Esophagus muscularis mucosa (tissue), 4 donors: ENCODE measurements around the gene ZBTB7B. TPM values are rescaled to one million over a fixed set of nuclear protein-coding genes. Genes with fewer than 3 reads are reported as not detected.

Experiments
- DNase-seq: peaks from one replicate; pipeline ENCODE4 v3.0.0-alpha.2; 2017; ENCODE audit errors: extremely low spot score
- H3K27ac ChIP-seq, 4 donors: fragments of 200-600 bp; sonication (generic); replicated peaks in 1 of 4; 1 replicate in 3 of 4; 2 replicates in 1 of 4; pipeline ENCODE4 v1.5.1; 2016 to 2019; ENCODE audit warnings: mild to moderate bottlenecking in 1 of 4
- H3K27me3 ChIP-seq, 4 donors: fragments of 200-600 bp; sonication (generic); one replicate each; pipeline versions ENCODE4 v1.5.1 to v1.6.0; 2016 to 2019
- H3K36me3 ChIP-seq, 4 donors: fragments of 200-600 bp; sonication (generic); one replicate each; pipeline ENCODE4 v1.5.1; 2016 to 2019
- H3K4me1 ChIP-seq, 4 donors: fragments of 200-600 bp; sonication (generic); one replicate each; pipeline ENCODE4 v1.5.1; 2016 to 2019
- H3K4me3 ChIP-seq, 4 donors: fragments of 200-600 bp; sonication (generic); 1 replicate in 2 of 4; 2 replicates in 2 of 4; pipeline ENCODE4 v1.5.1; 2016 to 2019; ENCODE audit warnings: mild to moderate bottlenecking in 4 of 4, moderate library complexity in 1 of 4
- H3K9me3 ChIP-seq, 4 donors: fragments of 200-600 bp; sonication (generic); 1 replicate in 3 of 4; 2 replicates in 1 of 4; pipeline ENCODE4 v1.5.1; 2016 to 2019
- EP300 ChIP-seq: sonication (generic); formaldehyde crosslinking; IDR thresholded peaks from one replicate; pipeline ENCODE4 v1.6.1; 2017; ENCODE audit warnings: antibody characterized with exemption
- POLR2A ChIP-seq: fragments of 450-650 bp; IDR thresholded peaks from one replicate; pipeline ENCODE4 v1.6.1; 2017; ENCODE audit warnings: antibody characterized with exemption, moderate library complexity, mild to moderate bottlenecking, low read depth
- POLR2AphosphoS5 ChIP-seq, 2 donors: sonication (generic); formaldehyde crosslinking; IDR thresholded peaks; one replicate each; pipeline ENCODE4 v1.6.1; 2017; ENCODE audit warnings: antibody characterized with exemption in 2 of 2
- WGBS: methylation state at CpG from one replicate; pipeline ENCODE4 v1.1.5; 2018; 5-methylcytosine and 5-hydroxymethylcytosine counted together
- intact Hi-C: fragments of 100-400 bp; cut with DNase I; formaldehyde crosslinking; loops from one replicate; pipeline ENCODE4 v1.15.1; 2023
- total RNA-seq, 4 donors: library from RNA; depleted of rRNA; stranded (reverse); fragments of >200 nt; gene quantifications; one replicate each; pipeline versions ENCODE4 v1.1.0 to v1.2.1, GENCODE V29; 2016
- TF ChIP-seq, protein P1 (sequence below), 3 experiments: fragments of 200-600 bp in 2 of 3; fragments of 450-650 bp in 1 of 3; sonication (generic) in 2 of 3; IDR thresholded peaks; one replicate each; pipeline ENCODE4 v1.5.1; 2017 to 2019; ENCODE audit warnings: antibody characterized with exemption in 3 of 3, mild to moderate bottlenecking in 2 of 3, moderate library complexity in 1 of 3

ZBTB7B gene
- total RNA-seq, 4 donors from 2014 or later = 50.0 to 68.9 (median 55.8) TPM

DNA sequence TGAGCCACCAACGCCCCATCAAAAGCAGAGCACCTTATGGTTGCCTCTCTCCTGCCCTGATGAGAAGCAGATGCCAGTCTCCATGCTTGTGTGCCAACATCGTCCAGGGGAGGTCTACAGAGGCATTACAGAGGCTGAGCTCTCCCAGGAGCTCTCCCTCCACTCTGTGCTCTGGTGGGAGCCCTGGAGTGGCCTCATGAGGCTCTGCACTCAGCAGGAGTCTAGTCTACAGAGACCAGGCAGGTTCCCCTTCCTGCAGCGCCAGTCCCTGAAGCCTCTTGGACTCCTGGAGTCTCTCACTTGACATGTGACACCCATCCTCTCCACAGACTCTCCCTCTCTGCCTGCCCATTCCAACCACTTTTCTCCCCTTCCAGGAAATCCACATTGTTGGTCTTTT, 34.4 kb downstream of the ZBTB7B start:
- H3K4me3 ChIP-seq = no peak overlapping the region
- no peak overlapping the region for H3K27ac ChIP-seq
- H3K9me3 ChIP-seq = no peaks in the 10 kb centered on the region
- intact Hi-C loops = no loop called here
- no peaks in the 10 kb centered on the region for H3K36me3 ChIP-seq
- H3K4me1 ChIP-seq = peaks cover 4 to 13% (median 11%) of the 10 kb centered on the region in 4 donors
- no peak for DNase-seq
- H3K27me3 ChIP-seq = no peaks in the 10 kb centered on the region
- TF ChIP-seq POLR2A = no peak
- TF ChIP-seq POLR2AphosphoS5 (IDR thresholded peaks at IDR 0.05) = no peak
- no peak for TF ChIP-seq EP300
- TF ChIP-seq, protein P1, sequence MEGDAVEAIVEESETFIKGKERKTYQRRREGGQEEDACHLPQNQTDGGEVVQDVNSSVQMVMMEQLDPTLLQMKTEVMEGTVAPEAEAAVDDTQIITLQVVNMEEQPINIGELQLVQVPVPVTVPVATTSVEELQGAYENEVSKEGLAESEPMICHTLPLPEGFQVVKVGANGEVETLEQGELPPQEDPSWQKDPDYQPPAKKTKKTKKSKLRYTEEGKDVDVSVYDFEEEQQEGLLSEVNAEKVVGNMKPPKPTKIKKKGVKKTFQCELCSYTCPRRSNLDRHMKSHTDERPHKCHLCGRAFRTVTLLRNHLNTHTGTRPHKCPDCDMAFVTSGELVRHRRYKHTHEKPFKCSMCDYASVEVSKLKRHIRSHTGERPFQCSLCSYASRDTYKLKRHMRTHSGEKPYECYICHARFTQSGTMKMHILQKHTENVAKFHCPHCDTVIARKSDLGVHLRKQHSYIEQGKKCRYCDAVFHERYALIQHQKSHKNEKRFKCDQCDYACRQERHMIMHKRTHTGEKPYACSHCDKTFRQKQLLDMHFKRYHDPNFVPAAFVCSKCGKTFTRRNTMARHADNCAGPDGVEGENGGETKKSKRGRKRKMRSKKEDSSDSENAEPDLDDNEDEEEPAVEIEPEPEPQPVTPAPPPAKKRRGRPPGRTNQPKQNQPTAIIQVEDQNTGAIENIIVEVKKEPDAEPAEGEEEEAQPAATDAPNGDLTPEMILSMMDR (IDR thresholded peaks at IDR 0.05) = no peak
- WGBS = 89% methylated on average over 1 of the region's 3 CpGs

DNA sequence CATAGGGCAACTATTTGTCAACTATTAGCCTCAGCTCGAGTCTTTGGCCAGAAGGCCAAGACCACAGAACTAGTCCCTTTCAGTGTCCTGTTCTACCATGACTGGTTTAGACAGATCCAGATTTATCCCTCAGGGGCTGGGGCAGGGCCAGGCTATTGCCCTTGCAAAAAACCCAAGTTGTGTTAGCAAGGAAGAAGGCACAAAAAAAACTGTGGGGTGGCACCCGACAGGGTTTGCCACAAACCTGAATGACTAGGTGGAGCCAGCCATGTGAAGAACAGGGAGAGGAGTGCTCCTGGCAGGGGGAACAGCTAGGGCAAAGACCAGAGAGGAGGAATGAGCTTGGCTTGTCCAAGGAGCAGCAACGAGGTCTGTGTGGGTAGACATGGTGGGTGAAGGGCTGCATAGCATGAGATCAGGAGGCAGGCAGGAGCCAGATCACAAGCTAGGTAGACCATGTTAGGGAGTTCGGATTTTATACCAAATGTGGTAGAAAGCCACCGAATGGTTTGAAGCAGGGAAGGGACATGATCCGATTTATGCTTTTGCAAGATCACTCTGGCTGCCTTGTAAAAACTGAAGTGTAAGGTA, 35.3 kb downstream of the ZBTB7B start:
- Histone ChIP-seq H3K36me3 (no peaks in the 10 kb centered on the region), H3K4me3 (no peak overlapping the region), H3K9me3 (no peaks in the 10 kb centered on the region), H3K4me1 (peaks cover 4 to 13% (median 11%) of the 10 kb centered on the region in 4 donors), H3K27ac (no peak overlapping the region), H3K27me3 (no peaks in the 10 kb centered on the region)
- intact Hi-C loops = no loop called here
- DNase-seq = no peak
- WGBS = 90% methylated on average over 6 of the region's 6 CpGs
- TF ChIP-seq, protein P1 (IDR thresholded peaks at IDR 0.05) = no peak
- TF ChIP-seq POLR2AphosphoS5 (IDR thresholded peaks at IDR 0.05) (no peak), EP300 (no peak), POLR2A (no peak)

DNA sequence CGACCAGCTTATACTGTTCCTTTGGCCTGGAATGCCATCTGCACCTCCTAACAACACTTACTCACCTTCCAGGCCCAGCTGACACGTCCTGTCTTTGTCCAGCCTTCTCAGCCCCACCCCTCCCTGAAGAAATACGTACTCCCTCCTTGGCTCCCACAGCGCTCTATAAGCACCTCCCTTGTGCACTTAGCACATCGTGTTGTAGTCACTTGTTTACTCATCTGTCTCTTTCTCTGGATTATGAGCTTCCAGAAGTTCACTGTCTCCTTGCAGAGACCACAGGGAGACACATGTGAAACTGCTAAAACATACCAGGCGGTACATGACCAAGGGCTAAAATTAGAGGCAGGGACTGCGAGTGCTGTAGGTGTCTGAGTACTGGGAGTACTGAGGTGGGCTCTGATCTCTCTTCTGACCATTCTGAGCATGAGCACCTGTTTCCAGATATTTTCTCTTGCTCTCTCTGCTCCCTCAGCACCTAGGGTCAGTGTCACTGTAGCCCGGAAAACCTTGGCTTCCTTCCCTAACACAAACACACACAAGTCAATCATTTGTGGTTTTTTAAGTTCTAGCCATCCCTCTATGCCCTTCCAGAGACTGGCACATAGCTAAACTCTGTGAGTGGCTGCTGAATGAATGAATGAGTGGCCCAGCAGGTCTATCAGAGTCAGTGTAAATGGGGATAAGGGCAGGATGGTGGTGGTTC, 36.2 kb downstream of the ZBTB7B start:
- H3K4me3 ChIP-seq = no peak overlapping the region
- intact Hi-C loops = no loop called here
- no peak for DNase-seq
- 31% methylated on average over 8 of the region's 8 CpGs for WGBS
- H3K4me1 ChIP-seq = peaks cover 4 to 13% (median 11%) of the 10 kb centered on the region in 4 donors
- H3K9me3 ChIP-seq = no peaks in the 10 kb centered on the region
- H3K36me3 ChIP-seq = no peaks in the 10 kb centered on the region
- no peak overlapping the region for H3K27ac ChIP-seq
- TF ChIP-seq, protein P1 (IDR thresholded peaks at IDR 0.05) = no peak
- TF ChIP-seq POLR2A (no peak), EP300 (no peak), POLR2AphosphoS5 (IDR thresholded peaks at IDR 0.05) (no peak)
- no peaks in the 10 kb centered on the region for H3K27me3 ChIP-seq

DNA sequence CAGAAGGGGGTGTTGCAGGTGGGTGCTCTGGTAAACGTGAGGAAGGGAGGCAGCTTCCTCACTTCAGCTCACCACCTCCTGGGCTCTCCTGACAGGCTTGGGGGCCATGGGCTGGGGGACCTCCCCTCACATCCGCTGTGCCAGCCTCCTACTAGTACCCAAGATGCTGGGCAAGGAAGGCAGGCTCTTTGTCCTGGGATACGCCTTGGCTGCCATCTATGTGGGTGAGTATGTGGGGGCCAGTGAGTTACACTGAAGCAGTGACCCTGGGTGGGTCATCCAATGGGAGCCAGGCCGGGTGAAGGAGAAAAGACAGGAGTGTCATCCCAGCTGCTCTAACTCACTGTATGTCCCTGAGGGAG, 36.7 kb downstream of the ZBTB7B start:
- TF ChIP-seq POLR2A = no peak
- no peak for DNase-seq
- no peaks in the 10 kb centered on the region for H3K9me3 ChIP-seq
- intact Hi-C loops = no loop called here
- WGBS = 67% methylated on average over 2 of the region's 4 CpGs
- peaks cover 4 to 13% (median 11%) of the 10 kb centered on the region in 4 donors for H3K4me1 ChIP-seq
- H3K36me3 ChIP-seq = no peaks in the 10 kb centered on the region
- H3K4me3 ChIP-seq = no peak overlapping the region
- H3K27me3 ChIP-seq = no peaks in the 10 kb centered on the region
- H3K27ac ChIP-seq = no peak overlapping the region

DNA sequence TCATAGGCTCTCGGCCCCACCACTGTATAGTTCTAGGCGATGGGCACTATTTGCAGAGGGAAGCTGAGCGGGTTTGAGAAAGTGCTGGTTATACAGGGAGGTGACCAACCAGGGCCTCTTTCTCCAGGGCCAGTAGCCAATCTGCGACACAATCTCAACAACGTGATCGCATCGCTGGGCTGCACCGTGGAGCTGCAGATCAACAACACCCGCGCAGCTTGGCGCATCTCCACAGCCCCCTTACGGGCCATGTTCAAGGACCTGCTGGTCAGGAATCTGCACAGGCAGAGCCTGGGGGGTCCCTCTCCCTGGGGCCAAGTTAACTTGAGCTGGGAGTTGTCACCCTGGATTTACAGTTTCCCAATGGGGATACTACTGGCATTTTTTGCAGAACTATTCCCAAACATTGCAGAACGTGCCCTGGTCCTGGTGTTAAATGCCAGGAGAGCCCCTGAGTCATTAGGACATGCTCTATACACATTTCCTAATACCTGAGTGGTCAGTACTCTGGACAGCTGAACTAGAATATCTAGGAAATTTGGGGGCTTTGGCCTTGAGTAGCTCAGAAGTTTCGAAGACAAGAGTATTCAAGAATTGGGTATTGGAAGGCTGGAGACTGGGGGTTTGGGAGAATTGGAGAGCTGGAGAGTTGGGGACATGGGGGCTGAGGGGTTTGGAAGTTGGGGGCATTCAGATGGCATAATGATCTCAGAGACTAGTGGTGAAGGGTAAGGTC, 37.9 kb downstream of the ZBTB7B start:
- intact Hi-C loops = no loop called here
- H3K9me3 ChIP-seq = no peaks in the 10 kb centered on the region
- no peak overlapping the region for H3K27ac ChIP-seq
- peaks cover 9 to 22% (median 21%) of the 10 kb centered on the region in 4 donors for H3K4me1 ChIP-seq
- no peaks in the 10 kb centered on the region for H3K27me3 ChIP-seq
- 91% methylated on average over 14 of the region's 14 CpGs for WGBS
- TF ChIP-seq, protein P1 (IDR thresholded peaks at IDR 0.05) = no peak
- no peak overlapping the region for H3K4me3 ChIP-seq
- DNase-seq = no peak
- H3K36me3 ChIP-seq = no peaks in the 10 kb centered on the region
